Body of pancreas (tissue), 4 donors: ENCODE results near the gene RANBP10. TPM values are rescaled to one million over a fixed set of nuclear protein-coding genes. Genes with fewer than 3 reads are reported as not detected.

Source experiments
- ATAC-seq: fragments of 150-250 bp; one replicate; pipeline ENCODE4 v1.9.1; 2016
- DNase-seq, 4 donors: peaks; one replicate each; pipeline ENCODE4 v3.0.0-alpha.2; 2019
- H3K27ac ChIP-seq, 4 donors: fragments of 200-600 bp; sonication (generic); 1 replicate in 3 of 4; 2 replicates in 1 of 4; pipeline versions ENCODE4 v1.5.1 to v1.6.1; 2016 to 2019; ENCODE audit warnings: mild to moderate bottlenecking in 1 of 4, mixed read lengths in 1 of 4, moderate library complexity in 1 of 4
- H3K27me3 ChIP-seq, 2 donors: fragments of 200-600 bp; sonication (generic); one replicate each; pipeline ENCODE4 v1.6.0; 2016; ENCODE audit warnings: mild to moderate bottlenecking in 1 of 2
- H3K36me3 ChIP-seq, 2 donors: fragments of 200-600 bp; sonication (generic); replicated peaks in 1 of 2; 2 replicates each; pipeline ENCODE4 v1.5.1; 2016; ENCODE audit warnings: low read depth in 2 of 2; ENCODE audit not compliant: insufficient read depth in 1 of 2
- H3K4me1 ChIP-seq: fragments of 200-600 bp; sonication (generic); one replicate; pipeline ENCODE4 v1.6.0; 2016
- H3K4me3 ChIP-seq, 2 donors: fragments of 200-600 bp; sonication (generic); 1 replicate in 1 of 2; 2 replicates in 1 of 2; pipeline ENCODE4 v1.5.1; 2016 to 2019
- H3K9me3 ChIP-seq, 3 donors: fragments of 200-600 bp; sonication (generic); 1 replicate in 2 of 3; 2 replicates in 1 of 3; pipeline ENCODE4 v1.5.1; 2016
- POLR2A ChIP-seq, 3 donors: fragments of 450-650 bp; IDR thresholded peaks; one replicate each; pipeline ENCODE4 v1.6.1; 2016; ENCODE audit warnings: antibody characterized with exemption in 3 of 3, mild to moderate bottlenecking in 2 of 3
- WGBS, 2 donors: methylation state at CpG; one replicate each; pipeline ENCODE4 v1.1.5; 2017; 5-methylcytosine and 5-hydroxymethylcytosine counted together
- intact Hi-C: fragments of 100-400 bp; cut with DNase I; formaldehyde crosslinking; loops from one replicate; pipeline ENCODE4 v1.15.1; 2023
- total RNA-seq, 2 donors: library from RNA; depleted of rRNA; stranded (reverse); fragments of >200 nt; gene quantifications; one replicate each; pipeline ENCODE4 v1.1.0, GENCODE V29; 2016
- TF ChIP-seq, protein P1 (sequence below), 7 experiments: fragments of 450-650 bp in 4 of 7; fragments of 200-600 bp in 3 of 7; sonication (generic) in 3 of 7; IDR thresholded peaks; one replicate each; pipeline ENCODE4 v1.5.1; 2016 to 2019; ENCODE audit warnings: antibody characterized with exemption in 7 of 7

RANBP10 gene
- total RNA-seq, 2 donors from 2014 or later = 6.3 to 9.3 TPM

DNA sequence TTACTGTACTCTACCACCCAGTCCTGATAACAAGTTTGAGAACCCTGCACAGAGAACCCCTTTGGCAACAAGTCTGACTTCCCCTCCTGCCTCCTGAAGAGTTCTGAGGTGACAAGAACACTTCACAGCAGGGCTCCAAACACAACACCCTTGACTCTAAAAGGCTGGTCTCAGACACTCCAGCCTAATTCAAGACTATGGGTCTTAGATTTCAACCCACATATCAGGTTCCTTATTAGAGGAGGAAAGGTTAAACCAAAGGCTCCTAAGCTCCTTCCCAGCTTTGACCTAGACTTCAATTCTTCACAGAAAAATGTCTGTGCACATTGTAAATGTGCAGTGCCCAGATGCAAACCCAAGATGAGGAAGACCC, 23.0 kb downstream of the RANBP10 start:
- intact Hi-C loops = no loop called here
- H3K36me3 ChIP-seq = no peaks in the 10 kb centered on the region
- H3K9me3 ChIP-seq = no peaks in the 10 kb centered on the region
- H3K4me3 ChIP-seq = no peak overlapping the region
- TF ChIP-seq, protein P1, sequence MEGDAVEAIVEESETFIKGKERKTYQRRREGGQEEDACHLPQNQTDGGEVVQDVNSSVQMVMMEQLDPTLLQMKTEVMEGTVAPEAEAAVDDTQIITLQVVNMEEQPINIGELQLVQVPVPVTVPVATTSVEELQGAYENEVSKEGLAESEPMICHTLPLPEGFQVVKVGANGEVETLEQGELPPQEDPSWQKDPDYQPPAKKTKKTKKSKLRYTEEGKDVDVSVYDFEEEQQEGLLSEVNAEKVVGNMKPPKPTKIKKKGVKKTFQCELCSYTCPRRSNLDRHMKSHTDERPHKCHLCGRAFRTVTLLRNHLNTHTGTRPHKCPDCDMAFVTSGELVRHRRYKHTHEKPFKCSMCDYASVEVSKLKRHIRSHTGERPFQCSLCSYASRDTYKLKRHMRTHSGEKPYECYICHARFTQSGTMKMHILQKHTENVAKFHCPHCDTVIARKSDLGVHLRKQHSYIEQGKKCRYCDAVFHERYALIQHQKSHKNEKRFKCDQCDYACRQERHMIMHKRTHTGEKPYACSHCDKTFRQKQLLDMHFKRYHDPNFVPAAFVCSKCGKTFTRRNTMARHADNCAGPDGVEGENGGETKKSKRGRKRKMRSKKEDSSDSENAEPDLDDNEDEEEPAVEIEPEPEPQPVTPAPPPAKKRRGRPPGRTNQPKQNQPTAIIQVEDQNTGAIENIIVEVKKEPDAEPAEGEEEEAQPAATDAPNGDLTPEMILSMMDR (IDR thresholded peaks at IDR 0.05) = no peak
- no peak for TF ChIP-seq POLR2A (IDR thresholded peaks at IDR 0.05)
- H3K4me1 ChIP-seq = peaks cover 27% of the 10 kb centered on the region
- no peak overlapping the region for H3K27ac ChIP-seq
- H3K27me3 ChIP-seq = no peaks in the 10 kb centered on the region
- ATAC-seq (no peak), DNase-seq (no peak)

GRCh38 chr16:67782567-67783352, 23.6 kb downstream of the RANBP10 start:
- no peak overlapping the region for H3K4me3 ChIP-seq
- 83 to 84% methylated on average over 8 to 12 of the region's 12 CpGs for WGBS, 2 donors
- no peaks in the 10 kb centered on the region for H3K9me3 ChIP-seq
- no peak for TF ChIP-seq POLR2A (IDR thresholded peaks at IDR 0.05)
- TF ChIP-seq, protein P1 (IDR thresholded peaks at IDR 0.05) = no peak
- H3K27me3 ChIP-seq = no peaks in the 10 kb centered on the region
- intact Hi-C loops = no loop called here
- ATAC-seq (no peak), DNase-seq (no peak)
- peaks cover 27% of the 10 kb centered on the region for H3K4me1 ChIP-seq
- no peaks in the 10 kb centered on the region for H3K36me3 ChIP-seq
- no peak overlapping the region for H3K27ac ChIP-seq

- Histone ChIP-seq H3K9me3 (no peaks in the 10 kb centered on the region), H3K4me3 (no peak overlapping the region), H3K36me3 (no peaks in the 10 kb centered on the region), H3K27ac (peak overlapping the region in 1 of 4 donors; percentile 7), H3K4me1 (peaks cover 27% of the 10 kb centered on the region), H3K27me3 (no peaks in the 10 kb centered on the region)
- ATAC-seq = no peak
- TF ChIP-seq, protein P1 (IDR thresholded peaks at IDR 0.05) = no peak
- no peak for TF ChIP-seq POLR2A (IDR thresholded peaks at IDR 0.05)
- intact Hi-C loops = no loop called here
- 62 to 77% methylated on average over 5 of the region's 5 CpGs for WGBS, 2 donors
- no peak for DNase-seq
Measured at GRCh38 chr16:67781565-67781921, 24.8 kb downstream of the RANBP10 start.

GRCh38 chr16:67780847-67781564, 25.4 kb downstream of the RANBP10 start:
- Histone ChIP-seq H3K4me1 (peaks cover 27% of the 10 kb centered on the region), H3K9me3 (no peaks in the 10 kb centered on the region), H3K27me3 (no peaks in the 10 kb centered on the region), H3K36me3 (no peaks in the 10 kb centered on the region), H3K4me3 (no peak overlapping the region), H3K27ac (peak overlapping the region in 1 of 4 donors; percentile 7)
- WGBS, 2 donors = 60 to 73% methylated on average over 3 to 7 of the region's 7 CpGs
- ATAC-seq (no peak), DNase-seq (peak in 2 of 4 donors; percentile 25 to 42)
- TF ChIP-seq, protein P1 (IDR thresholded peaks at IDR 0.05) = no peak
- no peak for TF ChIP-seq POLR2A (IDR thresholded peaks at IDR 0.05)
- intact Hi-C loops = no loop called here
